ENCODE measurements around the gene CD3G.
"Not testable (repeated sequence)": the region's sequence is repeated elsewhere in the genome, so short reads cannot be mapped to it uniquely, and the experiment has no call there.

Gene CD3G

GRCh38 chr11:118380571-118380970 is 36.4 kb downstream of the CD3G start:
- DNase-seq = no peak

- DNase-seq = no peak
Measured at GRCh38 chr11:118382954-118383353, 38.8 kb downstream of the CD3G start.

GRCh38 chr11:118383657-118384056 is 39.5 kb downstream of the CD3G start:
- DNase-seq = no peak

GRCh38 chr11:118396097-118396501 is 52.0 kb downstream of the CD3G start:
- DNase-seq = no peak

GRCh38 chr11:118397448-118397847 is 53.3 kb downstream of the CD3G start:
- no peak for DNase-seq

GRCh38 chr11:118398791-118399559 is 54.8 kb downstream of the CD3G start:
- DNase-seq = no peak

- peak; percentile 86 for DNase-seq
Measured at GRCh38 chr11:118401151-118401879, 57.2 kb downstream of the CD3G start, which contains the start of gene ATP5MG. ATP5MG (plus strand) TSS chr11:118401606; CDS start chr11:118401666, 60 bp downstream.

GRCh38 chr11:118401880-118402590 is 57.9 kb downstream of the CD3G start:
- DNase-seq = peak; percentile 71

- not testable (repeated sequence) for DNase-seq
Measured at GRCh38 chr11:118402594-118402993, 58.5 kb downstream of the CD3G start.

Measured in fibroblast of skin of abdomen (primary cell).